ENCODE data around the gene PLEKHN1.
A peak's percentile ranks its signal among the peaks of the same experiment; 100 is the strongest.
"Not testable (repeated sequence)": the region's sequence is repeated elsewhere in the genome, so short reads cannot be mapped to it uniquely, and the experiment has no call there.

Gene PLEKHN1

GRCh38 chr1:974293-974640, 8.0 kb downstream of the PLEKHN1 start:
- in situ Hi-C loops (cut with MboI; ENCODE audit: low sequenced_read_pairs, unreplicated experiment) = no loop called here
- DNase-seq (ENCODE audit: low spot score) = no peak

GRCh38 chr1:974687-975328, 8.5 kb downstream of the PLEKHN1 start:
- no peak for DNase-seq (ENCODE audit: low spot score)
- TF ChIP-seq CTCF (IDR thresholded peaks at IDR 0.05; ENCODE audit: borderline replicate concordance, control extremely low read depth, extremely low read depth, insufficient read depth, missing control alignments) = no peak
- in situ Hi-C loops (cut with MboI; ENCODE audit: low sequenced_read_pairs, unreplicated experiment) = no loop called here

More at GRCh38 chr1:974293-974640, 8.0 kb downstream of the PLEKHN1 start:
- TF ChIP-seq CTCF (IDR thresholded peaks at IDR 0.05; ENCODE audit: borderline replicate concordance, control extremely low read depth, extremely low read depth, insufficient read depth, missing control alignments) = no peak

GRCh38 chr1:975365-975764, 9.1 kb downstream of the PLEKHN1 start:
- in situ Hi-C loops (cut with MboI; ENCODE audit: low sequenced_read_pairs, unreplicated experiment) = no loop called here
- no peak for DNase-seq (ENCODE audit: low spot score)
- no peak for TF ChIP-seq CTCF (IDR thresholded peaks at IDR 0.05; ENCODE audit: borderline replicate concordance, control extremely low read depth, extremely low read depth, insufficient read depth, missing control alignments)

- peak; percentile 83 for DNase-seq (ENCODE audit: low spot score)
- in situ Hi-C loops (cut with MboI; ENCODE audit: low sequenced_read_pairs, unreplicated experiment) = no loop called here
- peak; percentile 60 for TF ChIP-seq CTCF (IDR thresholded peaks at IDR 0.05; ENCODE audit: borderline replicate concordance, control extremely low read depth, extremely low read depth, insufficient read depth, missing control alignments)
Measured at GRCh38 chr1:975896-976683, 9.8 kb downstream of the PLEKHN1 start.

GRCh38 chr1:976791-977190, 10.5 kb downstream of the PLEKHN1 start:
- in situ Hi-C loops (cut with MboI; ENCODE audit: low sequenced_read_pairs, unreplicated experiment) = not testable (repeated sequence)

GRCh38 chr1:978069-978834, 12.0 kb downstream of the PLEKHN1 start:
- in situ Hi-C loops (cut with MboI; ENCODE audit: low sequenced_read_pairs, unreplicated experiment) = no loop called here
- DNase-seq (ENCODE audit: low spot score) = no peak
- no peak for TF ChIP-seq CTCF (IDR thresholded peaks at IDR 0.05; ENCODE audit: borderline replicate concordance, control extremely low read depth, extremely low read depth, insufficient read depth, missing control alignments)

More at GRCh38 chr1:976791-977190, 10.5 kb downstream of the PLEKHN1 start:
- DNase-seq (ENCODE audit: low spot score) = not testable (repeated sequence)
